GM21526 (cell line): ENCODE data around the gene KCNMA1.

Experiments
- ATAC-seq: cut with Tn5 transposase; IDR thresholded peaks from one replicate; pipeline ENCODE4 v1.9.1; 2021; ENCODE audit warnings: moderate library complexity; ENCODE audit not compliant: unreplicated experiment, low FRiP score

Gene KCNMA1

DNA sequence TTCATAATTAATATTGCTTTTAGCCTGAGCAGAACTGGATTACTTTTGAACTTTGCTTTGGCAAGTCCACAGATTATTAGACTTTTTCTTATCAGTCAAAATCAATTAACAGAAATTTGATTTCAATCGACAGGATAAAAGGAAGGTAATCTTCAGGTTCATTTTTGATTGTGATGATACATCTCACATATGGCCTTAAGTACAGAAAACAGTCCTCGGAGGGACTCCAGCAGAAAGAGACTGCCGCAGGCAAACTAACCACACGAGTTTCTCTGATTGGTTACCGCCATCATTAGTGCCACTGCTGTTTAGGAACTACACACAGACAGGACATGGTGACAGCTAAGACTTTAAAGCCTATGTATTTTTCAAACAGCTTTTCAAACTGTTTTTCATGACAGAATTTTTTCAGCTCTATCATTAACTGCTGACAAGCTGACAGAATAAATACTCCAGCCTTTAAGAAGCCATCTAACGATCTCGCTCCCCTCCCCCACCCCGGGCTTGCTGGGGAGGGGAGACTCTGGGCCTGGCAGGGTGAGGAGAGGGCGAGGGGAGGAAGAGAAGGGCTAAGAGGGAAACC is 668.2 kb downstream of the KCNMA1 start:
- no peak for ATAC-seq

DNA sequence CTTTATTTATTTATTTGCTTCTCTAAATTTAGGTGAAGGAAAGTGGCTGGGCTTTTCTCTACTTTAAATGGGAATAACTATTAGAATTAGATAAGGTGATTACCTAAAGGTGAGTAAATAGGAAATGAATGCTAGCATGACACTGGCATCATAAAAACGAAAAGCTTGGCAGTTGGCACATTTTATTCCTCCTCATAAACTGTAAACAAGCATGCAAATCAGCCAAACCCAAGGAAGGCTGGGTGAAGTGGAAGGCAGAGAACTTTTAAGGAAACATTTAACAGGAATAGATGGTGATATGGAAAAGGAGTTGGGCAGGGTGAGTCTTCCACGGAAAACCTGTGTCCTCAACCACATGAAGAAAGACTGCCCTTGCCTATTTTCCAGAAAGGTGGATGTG is 669.1 kb downstream of the KCNMA1 start:
- ATAC-seq, result no peak

DNA sequence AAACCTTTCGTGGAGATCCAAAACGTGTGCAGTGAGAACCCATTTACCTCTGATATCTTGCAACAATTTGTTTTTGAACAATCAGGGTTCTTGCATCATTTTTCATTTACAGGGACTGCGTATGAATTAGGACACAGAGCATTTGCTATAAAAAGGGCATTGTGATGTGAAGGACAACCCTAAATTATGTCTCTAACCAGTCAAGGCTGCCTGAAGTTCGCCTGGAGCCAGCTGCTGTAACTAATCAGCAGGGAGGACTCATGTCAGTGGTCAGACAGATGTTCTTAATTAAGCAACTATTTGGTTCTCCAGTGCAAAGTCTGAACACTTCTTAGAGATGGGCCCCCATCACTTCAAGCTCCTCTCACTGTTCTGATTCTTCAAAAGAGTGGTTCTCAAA is 674.8 kb downstream of the KCNMA1 start:
- no peak for ATAC-seq

DNA sequence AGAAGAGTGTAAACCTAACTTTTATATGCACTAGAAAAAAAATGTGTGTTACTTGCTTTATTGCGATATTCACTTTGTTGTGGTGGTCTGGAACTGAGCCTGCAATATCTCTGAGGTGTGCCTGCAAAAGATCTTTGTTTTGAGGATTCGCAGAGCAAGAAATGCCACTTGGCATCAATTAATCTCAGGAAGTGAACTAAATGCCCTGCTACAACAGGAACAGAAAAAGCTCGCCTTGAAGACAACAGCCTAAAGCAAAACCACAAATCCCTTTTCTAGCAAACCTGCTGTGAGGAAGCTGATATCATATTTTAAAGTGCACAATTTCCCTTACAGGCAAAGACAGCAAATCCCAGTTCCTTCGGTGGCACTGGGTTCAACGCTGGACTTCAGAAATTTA is 675.8 kb downstream of the KCNMA1 start:
- ATAC-seq, result no peak

DNA sequence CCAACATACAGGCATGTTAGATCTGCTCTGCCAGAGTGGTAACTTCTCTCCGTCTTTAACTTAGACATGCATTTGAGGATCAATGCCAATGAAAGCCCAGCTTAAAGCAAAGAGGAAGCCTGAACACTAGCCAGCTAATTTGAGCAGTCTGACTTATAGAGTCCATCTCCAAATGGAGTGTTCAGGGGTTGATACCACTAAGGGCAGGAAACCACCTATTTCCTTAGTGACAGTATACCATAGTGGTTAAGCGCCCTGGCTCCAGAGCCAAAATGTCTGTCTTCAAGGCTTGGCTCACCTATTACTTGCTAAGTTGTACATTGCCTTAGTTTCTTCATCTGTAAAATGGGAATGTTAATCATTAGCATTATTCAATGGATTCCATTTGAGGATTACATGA is 678.5 kb downstream of the KCNMA1 start:
- ATAC-seq, result no peak

DNA sequence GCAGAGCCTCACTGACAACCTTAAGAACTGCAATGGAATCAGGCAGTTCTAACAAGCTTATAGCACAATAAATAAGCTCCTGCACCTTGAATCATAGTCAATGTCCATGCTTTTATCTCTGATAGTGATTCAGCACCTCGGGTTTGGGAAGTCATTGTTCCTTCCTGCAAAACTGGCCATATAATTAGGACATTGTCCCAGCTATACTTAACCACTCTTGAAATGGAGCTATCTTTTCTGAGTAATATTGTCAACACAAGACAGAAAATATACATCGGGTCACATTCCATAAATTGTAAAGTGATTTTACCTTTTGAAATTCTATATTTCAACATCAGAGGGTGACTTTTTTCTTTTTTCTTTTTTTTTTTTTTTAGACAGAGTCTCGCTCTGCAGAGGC is 682.8 kb downstream of the KCNMA1 start:
- no peak for ATAC-seq

DNA sequence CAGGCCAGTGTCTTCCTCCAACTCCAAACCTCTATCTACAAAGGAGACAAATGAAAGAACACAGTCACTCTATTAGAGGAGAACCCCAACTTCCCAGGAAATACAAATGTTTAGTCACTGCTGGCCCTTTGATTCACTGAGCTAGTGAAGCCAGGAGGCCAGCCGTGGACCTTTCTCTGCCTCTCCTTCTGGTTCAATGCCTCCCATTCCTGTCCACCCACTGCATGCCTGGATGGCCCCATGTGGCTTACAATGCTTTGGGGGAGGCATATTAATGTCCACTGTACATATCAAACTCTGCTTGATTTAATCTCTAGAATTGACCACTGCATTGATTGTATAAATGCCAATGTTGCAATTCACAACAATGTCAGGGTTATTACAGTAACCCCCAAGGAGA is 687.3 kb downstream of the KCNMA1 start:
- ATAC-seq, result no peak

DNA sequence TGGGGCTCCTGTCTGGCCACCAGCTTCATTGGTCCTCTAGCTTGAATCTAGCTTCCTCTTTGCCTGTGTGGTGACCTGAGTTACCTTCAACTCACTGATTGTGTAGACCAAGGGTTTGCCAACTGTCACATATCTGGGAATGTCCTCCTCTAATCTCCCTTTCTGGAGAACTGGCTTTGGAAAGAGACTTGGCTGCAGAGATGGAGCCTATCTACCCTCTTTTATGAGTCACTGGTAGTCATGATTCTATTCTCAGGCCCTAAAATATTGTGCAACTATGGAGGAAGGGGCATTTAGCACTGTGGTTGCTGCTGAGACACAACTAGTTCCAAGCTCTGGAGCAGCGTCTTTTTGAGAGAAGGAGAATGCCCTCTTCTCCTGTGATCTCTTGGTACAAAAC is 691.3 kb downstream of the KCNMA1 start:
- ATAC-seq, result no peak

DNA sequence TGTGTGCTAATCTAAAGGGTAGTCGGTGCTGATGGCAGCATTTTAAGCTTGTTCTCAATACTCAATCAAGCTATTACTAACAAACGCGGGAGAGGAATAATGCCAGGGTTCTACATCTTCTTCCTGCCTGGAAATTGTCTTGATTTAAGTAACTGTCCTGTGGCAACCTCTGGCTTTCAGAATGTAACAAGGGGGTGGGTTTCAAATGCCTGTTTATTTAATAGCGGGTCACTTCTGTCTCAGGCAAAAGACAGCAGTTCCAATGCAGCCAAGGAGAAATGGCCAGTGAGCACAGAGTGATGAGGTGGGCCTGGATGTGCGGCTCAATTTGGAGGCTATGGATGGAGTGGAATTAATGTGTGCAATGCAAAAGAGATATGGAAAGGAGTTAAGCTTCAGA is 692.4 kb downstream of the KCNMA1 start:
- ATAC-seq, result no peak

DNA sequence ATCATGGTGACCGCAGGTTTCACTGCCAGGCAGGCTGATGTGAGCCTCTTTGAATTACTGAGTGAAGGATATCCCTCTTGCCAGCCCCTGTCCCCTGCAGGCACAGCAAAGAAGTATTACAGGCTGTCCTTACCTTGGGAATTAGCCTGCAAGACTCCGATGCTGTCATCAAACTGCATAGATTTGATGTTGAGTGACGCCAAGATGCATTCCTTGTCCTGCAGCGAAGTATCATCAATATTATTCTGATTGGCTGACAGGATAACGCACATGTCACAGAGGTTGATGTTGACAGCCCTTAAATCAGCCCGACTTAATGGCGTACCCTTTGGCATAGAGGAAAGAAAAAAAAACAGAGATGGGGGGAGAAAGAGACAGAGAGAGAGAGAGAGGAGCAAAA is 693.0 kb downstream of the KCNMA1 start:
- ATAC-seq, result no peak

DNA sequence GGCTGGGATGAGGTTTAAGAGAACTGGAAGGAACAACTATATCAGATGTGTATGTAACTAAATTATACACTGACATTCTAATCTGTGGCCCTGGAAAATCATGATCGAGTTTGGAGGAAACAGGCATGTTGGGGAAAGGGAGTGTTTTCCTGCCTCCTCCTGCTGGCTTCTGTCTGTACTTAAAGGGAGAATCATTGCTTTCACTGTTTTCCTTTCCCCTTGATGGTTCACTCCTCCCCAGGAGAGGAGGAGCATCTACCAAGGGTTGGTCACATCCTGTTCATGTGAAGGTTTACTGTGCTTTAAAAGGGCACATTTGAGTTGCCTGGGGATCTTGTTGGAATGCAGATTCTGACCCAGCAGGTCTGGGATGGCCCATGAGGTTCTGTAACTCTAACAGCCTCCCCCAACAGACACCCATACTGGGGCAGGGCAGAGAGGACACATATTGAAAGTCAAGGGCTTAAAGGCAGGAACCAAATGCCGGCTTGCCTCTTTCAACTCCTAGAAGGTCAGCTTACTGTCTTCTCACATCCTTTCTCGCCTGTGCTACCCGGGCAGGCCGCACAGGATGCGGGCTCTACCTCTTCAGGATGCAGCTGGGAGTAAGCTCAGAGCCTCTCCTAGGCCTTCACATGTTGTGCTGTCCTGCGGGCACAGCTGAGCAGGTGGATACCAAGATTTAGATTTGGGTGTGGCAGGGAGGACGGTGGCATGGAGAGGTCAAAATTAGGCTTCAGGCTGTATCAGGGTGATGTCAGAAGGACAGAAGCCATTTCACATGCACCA is 694.8 kb downstream of the KCNMA1 start:
- ATAC-seq, result no peak

DNA sequence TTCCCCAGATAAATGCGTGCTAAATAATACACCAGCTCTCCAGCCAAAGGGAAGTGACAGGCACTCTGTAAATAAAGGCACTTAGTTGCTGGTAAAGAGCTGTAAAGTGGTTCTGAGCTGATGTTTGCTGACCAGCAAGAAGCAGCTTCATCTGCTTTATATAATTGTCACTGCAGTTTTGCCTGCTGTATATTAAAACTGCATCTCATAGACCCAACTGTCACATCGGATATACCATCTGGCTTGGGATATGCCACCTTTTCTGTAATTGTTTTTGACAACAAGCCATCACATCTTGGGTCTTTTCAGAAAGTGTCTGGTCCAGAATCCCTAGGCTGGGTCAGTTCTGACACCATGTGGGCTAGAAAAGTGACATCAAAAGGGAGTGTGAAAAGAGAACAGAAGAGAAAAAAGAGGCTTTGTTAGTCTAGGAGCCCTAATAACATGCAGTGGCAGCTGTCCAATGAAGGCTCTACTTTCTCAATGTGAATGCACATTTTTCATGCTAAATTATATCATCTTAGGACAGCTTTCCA is 697.6 kb downstream of the KCNMA1 start:
- no peak for ATAC-seq

DNA sequence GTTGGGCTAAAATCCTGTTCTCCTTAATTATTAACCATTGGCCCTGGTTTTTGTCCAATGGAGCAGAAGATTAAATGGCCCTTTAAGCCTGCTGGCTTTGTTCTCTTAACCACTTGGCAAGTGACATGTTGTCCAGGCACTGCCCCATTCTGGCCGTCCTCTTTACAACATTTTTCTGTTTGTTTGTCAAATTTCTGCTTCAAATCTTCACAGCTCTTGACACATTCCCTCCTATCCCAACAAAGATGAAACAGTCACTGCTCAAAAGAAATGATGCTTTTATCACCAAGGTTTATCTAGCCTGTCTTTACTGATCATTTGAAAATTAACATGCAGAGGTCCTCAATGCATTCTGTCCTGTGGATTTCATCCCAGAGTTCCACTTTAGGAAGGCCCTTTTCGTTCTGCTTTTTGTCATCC is 700.4 kb downstream of the KCNMA1 start:
- ATAC-seq, result no peak

DNA sequence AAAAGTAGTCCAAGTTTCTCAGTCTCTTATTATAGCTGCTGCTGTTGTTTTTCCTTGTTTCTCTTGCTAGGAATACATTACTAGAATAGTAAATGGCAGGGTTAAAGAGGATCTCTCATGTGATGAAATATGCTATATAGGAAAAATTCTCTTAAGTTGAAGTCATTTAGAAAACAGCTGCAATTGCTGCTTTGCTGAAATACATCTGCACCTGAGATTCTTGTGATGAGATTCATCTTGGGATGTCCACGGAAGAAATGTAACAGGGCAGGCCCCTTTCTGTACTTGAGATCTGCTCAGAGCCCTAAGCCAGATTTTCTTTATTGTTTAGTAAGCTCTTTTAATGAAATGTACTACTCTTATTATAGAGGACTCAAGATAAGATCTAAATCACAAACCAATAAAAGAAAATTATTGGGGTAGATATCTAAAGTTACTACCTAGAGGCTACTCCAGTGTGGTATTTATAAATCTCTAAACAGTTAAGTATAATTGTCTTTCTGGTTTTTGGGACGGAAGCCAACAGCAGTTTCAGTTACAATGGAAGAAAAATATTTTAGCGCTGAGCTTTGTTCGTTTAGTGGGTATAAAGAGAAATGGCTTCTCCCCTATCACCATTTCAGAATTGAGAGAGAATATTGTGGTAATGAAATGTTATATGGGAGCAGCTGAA is 701.5 kb downstream of the KCNMA1 start:
- ATAC-seq, result no peak

DNA sequence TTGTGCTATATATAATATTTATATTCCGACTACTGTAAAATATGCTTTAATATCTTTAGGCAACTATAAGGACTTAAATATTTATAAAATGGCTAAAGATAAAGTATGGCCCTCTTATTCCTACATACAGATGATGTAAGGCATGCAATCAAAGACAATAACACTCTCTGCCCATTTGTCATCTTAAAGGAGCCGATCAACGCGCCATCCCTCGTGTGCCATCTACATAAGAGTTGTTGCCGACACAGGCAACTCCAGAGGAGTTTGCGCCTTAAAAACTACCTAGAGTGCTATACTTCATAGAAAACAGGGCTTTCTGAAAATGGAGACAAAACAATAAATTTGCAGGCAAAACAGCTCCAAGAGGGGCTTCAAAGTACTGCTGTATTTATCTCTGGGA is 709.0 kb downstream of the KCNMA1 start:
- no peak for ATAC-seq

DNA sequence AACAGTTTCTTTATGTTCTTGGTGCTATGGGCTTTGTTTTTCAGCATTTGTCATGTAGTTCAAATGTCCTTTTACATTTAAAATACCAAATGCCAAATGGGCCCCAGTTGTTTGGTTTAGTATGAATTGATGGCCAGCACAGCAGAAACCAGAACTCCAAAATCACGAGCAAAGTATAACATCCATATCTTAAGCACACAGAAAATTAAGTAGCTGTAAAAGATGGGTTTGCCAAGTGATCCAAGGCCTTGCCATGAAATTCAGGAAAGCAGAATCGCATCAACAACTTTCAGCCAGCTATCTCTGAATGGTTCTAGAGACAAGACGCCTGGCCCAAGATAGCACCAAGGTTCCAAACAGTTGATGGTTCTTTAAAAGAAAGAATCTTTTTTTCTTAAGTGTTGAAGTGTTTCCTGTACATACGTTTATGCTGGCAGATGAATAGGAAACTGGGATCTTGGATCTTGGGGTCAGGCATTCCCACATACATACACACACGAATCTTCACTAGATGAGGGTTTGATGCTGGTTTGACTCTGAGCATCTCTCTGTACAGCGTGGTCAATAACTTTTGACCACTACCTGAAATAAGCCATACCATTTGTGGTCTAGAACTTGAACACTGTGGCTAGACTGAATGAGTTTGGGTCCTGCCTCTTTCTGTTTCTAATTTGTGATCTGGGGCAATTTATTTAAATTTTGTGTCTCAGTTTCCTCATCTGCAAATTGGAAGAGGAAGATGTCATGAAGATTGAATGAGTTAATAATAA is 711.8 kb downstream of the KCNMA1 start:
- ATAC-seq, result no peak

DNA sequence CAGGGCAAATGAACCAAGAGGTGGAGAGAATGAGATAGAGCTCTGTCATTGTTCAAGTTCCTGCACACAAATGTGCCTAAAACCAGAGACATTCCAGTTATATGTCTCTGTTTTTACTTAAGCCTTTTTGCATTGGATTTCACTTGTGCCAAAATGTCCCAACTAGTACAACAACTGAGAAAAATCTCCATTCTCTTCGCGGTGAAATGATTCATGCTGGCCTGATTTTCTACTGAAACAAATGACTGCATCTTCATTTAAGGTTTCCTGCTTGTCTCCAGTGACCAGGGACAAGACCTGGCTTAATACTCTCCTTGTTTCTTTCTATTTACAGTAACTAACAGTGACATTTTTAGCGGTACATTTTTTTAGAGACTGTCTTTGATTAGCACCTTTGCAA is 714.9 kb downstream of the KCNMA1 start:
- ATAC-seq, result no peak

DNA sequence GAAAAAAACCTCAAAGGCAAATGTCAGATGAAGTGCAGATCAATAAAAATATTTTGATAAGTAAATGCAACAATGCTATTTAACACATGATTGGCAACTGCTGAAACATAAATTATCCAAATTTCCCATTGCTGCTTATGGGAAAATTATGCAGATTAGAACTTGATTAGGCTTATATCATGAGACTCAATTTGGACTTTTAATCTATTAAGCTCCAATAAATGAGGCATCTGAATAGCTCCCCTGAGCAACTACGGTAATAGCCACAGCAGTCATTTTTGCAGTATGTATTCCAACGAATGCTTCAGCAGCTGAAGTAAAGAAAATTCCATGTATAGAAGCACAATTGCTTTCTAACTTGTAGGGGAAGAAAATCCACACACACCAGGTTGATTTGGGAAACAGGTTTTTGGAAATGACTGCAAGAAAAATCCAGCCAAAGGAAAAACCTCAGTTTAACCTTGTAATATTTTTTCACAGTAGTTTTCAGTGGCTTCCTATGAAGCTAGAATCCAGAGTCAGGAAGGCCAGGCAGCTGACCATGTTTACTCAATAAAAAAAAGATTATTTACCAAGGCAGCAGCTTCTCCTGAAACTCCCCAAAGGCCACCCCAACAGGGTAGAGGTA is 716.1 kb downstream of the KCNMA1 start:
- ATAC-seq, result no peak

DNA sequence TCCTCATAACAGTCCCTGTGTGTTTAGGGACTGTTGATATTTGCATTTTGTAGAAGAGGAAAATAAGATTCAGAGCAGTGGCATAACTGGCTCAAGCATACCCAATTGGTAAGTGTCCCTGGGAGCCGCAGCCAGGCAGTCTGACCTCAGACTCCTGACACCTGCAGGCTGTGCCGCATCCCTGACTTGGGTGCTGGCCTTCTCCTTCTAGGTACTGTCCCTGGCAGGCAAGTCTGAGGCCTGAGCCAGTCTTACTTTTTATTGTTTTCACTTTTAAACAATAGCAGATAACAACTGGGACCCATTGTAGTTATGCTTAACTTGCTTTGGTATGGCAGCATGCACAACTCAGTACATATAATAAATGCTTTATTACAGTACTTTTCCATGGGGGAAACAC is 717.0 kb downstream of the KCNMA1 start:
- ATAC-seq, result no peak

DNA sequence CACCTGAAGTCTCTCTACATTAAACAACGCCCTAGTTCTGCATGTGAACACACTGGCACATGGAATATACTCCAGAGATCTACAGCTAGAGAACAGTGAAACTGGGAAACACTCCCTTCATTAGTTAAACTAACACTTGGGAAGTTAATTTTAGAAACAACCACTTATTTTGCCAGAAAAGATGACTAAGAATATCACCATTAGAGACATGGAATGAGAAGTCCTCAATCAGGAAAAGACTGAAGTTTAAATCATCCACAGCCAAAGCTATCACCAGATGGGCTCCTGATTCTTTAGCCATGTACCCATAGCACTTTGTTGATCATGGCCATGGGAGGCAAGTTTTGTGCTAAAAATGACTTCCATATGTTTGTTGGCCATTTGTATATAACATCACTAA is 719.5 kb downstream of the KCNMA1 start:
- no peak for ATAC-seq

DNA sequence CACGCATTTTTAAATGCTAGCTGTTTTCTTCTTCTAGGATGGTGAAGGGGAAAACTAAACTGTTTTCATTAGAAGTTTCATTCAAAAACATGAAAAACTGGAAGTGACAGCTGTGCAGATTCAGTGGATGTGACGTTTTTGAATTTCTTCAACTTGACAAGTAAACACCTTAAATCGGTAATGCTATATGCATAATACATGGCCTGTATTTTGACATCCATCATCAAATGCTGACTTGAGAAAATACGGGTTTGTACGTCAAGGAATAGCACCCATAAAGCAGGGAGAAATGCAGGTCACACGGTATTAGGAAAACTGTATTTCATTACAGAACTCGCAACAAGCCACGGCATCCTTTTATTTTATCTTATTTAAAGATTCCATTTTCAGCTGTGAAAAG is 720.5 kb downstream of the KCNMA1 start:
- ATAC-seq, result no peak
